IMR-90 (cell line): ENCODE data around the gene UBAC1.

Experiments
- BHLHE40 ChIP-seq: fragments of 150-350 bp; IDR thresholded peaks from 2 replicates; pipeline ENCODE4 v1.6.1; 2016; ENCODE audit warnings: mild to moderate bottlenecking, low read depth, low read length
- CEBPB ChIP-seq: IDR thresholded peaks from 2 replicates; pipeline ENCODE4 v1.6.1; 2012; ENCODE audit warnings: low read depth, low read length, improper control_type of control experiment
- CTCF ChIP-seq: conservative IDR thresholded peaks from 2 replicates; pipeline ENCODE4 v1.5.1; 2012; ENCODE audit warnings: mild to moderate bottlenecking, low read depth, low read length, improper control_type of control experiment
- ELK1 ChIP-seq: fragments of 150-350 bp; IDR thresholded peaks from 2 replicates; pipeline ENCODE4 v1.6.1; 2016; ENCODE audit warnings: low read depth, mild to moderate bottlenecking, low read length, moderate library complexity, borderline replicate concordance
- FOS ChIP-seq: fragments of 150-350 bp; IDR thresholded peaks from 2 replicates; pipeline ENCODE4 v1.6.1; 2016; ENCODE audit warnings: low read depth, low read length
- MXI1 ChIP-seq: IDR thresholded peaks from 2 replicates; pipeline ENCODE4 v1.6.1; 2012; ENCODE audit warnings: low read depth, mild to moderate bottlenecking, low read length, moderate library complexity, borderline replicate concordance
- POLR2A ChIP-seq: IDR thresholded peaks from 2 replicates; pipeline ENCODE4 v1.6.1; 2012; ENCODE audit warnings: mild to moderate bottlenecking, low read depth, low read length
- RCOR1 ChIP-seq: IDR thresholded peaks from 2 replicates; pipeline ENCODE4 v1.6.1; 2012; ENCODE audit warnings: mild to moderate bottlenecking, low read length, improper control_type of control experiment; ENCODE audit not compliant: insufficient replicate concordance
- RFX5 ChIP-seq: IDR thresholded peaks from 2 replicates; pipeline ENCODE4 v1.8.0; 2012; ENCODE audit warnings: low read depth, mild to moderate bottlenecking, low read length, moderate library complexity
- SMC3 ChIP-seq: fragments of 150-350 bp; IDR thresholded peaks from 2 replicates; pipeline ENCODE4 v1.6.1; 2016; ENCODE audit warnings: low read depth, mild to moderate bottlenecking, antibody characterized with exemption, low read length, moderate library complexity
- USF2 ChIP-seq: fragments of 150-350 bp; IDR thresholded peaks from 2 replicates; pipeline ENCODE4 v1.6.1; 2017; ENCODE audit warnings: mild to moderate bottlenecking, antibody characterized with exemption, low read length, low read depth

- TF ChIP-seq RFX5: no peak
- no peak for TF ChIP-seq POLR2A
- TF ChIP-seq SMC3: no peak
- no peak for TF ChIP-seq CTCF
- no peak for TF ChIP-seq USF2
- no peak for TF ChIP-seq RCOR1
- no peak for TF ChIP-seq FOS
- TF ChIP-seq BHLHE40: no peak
- TF ChIP-seq ELK1: no peak
- TF ChIP-seq MXI1: no peak
- TF ChIP-seq CEBPB: no peak
These were observed 1.6 kb upstream of the UBAC1 start for GRCh38 chr9:135962696-135963307.
